ENCODE results near the gene LRRN2. TPM values are rescaled to one million over a fixed set of nuclear protein-coding genes. Genes with fewer than 3 reads are reported as not detected.

LRRN2 gene
- total RNA-seq, 1 experiment from 2014 or later, result not detected

DNA sequence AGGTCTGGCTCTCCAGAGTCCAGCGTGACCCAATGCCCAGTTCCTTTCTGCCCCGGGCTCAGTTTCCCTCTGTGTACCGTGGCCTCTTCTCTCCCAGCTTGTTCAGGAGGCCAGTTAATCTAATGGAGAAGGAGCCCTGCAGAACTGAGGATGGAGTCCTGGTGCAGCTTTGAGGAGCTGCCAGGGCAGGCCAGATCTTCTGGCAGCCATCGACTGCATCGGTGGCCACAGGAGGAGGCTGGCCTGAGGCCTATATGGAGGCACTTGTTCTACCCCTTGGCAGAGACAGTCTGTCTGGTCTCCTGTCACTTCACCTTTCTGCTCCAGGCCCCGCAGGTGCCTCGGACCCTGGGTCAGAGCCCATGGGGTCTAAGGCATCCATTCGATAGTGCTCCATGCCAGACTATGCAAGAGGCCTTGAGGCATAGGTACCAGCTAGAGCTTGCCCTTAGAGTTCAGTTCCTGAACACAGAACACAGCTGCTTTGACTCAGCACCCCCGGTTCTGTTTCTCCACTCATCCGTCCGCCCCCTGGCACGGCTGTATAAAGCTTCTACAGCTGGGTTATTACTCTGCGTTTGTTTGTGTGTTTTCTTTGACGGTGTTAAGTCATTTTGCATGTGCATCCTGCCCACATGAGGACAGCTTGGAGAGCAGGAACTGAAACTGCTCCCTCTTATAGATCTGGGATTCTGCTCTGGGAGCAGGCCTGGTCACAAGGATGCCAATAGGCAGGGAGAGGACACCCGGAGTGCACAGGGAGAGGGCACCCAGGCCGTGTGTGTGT is 18.5 kb upstream of the LRRN2 start:
- H3K4me3 Mint-ChIP-seq (ENCODE audit: unreplicated experiment), result no peak overlapping the region

GRCh38 chr1:204703268-204703664 is 17.7 kb upstream of the LRRN2 start:
- H3K4me1 ChIP-seq, result no peaks in the 10 kb centered on the region
- intact Hi-C loops (cut with micrococcal nuclease; ENCODE audit: unreplicated experiment), result no loop called here
- H3K27me3 Mint-ChIP-seq (ENCODE audit: insufficient read depth, unreplicated experiment), result no peaks in the 10 kb centered on the region
- TF ChIP-seq, protein P1, sequence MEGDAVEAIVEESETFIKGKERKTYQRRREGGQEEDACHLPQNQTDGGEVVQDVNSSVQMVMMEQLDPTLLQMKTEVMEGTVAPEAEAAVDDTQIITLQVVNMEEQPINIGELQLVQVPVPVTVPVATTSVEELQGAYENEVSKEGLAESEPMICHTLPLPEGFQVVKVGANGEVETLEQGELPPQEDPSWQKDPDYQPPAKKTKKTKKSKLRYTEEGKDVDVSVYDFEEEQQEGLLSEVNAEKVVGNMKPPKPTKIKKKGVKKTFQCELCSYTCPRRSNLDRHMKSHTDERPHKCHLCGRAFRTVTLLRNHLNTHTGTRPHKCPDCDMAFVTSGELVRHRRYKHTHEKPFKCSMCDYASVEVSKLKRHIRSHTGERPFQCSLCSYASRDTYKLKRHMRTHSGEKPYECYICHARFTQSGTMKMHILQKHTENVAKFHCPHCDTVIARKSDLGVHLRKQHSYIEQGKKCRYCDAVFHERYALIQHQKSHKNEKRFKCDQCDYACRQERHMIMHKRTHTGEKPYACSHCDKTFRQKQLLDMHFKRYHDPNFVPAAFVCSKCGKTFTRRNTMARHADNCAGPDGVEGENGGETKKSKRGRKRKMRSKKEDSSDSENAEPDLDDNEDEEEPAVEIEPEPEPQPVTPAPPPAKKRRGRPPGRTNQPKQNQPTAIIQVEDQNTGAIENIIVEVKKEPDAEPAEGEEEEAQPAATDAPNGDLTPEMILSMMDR (IDR thresholded peaks at IDR 0.05; ENCODE audit: insufficient read depth in 1 of 2, low read depth in 1 of 2, low read length in 1 of 2, severe bottlenecking in 1 of 2, unreplicated experiment in 1 of 2), result no peak
- no peaks in the 10 kb centered on the region for H3K9me3 Mint-ChIP-seq (ENCODE audit: unreplicated experiment)
- no peaks in the 10 kb centered on the region for H3K36me3 Mint-ChIP-seq (ENCODE audit: insufficient read depth, unreplicated experiment)
- BruUV-seq (replicated peaks), result no TSS peak
- H3K4me3 ChIP-seq (ENCODE audit: low read depth, low read length), result no peak overlapping the region
- no peaks in the 10 kb centered on the region for H3K36me3 ChIP-seq (ENCODE audit: control insufficient read depth, insufficient read depth, low read length)
- H3K27ac Mint-ChIP-seq (ENCODE audit: unreplicated experiment), result no peak overlapping the region
- ChIA-PET CTCF (no interaction called here), POLR2A (no interaction called here)
- H3K4me1 Mint-ChIP-seq (ENCODE audit: low read depth, unreplicated experiment), result no peaks in the 10 kb centered on the region
- DNase-seq, result no peak
- no peaks in the 10 kb centered on the region for H3K27me3 ChIP-seq (replicated peaks; ENCODE audit: control insufficient read depth, insufficient read depth, low read length)
- H3K9me3 ChIP-seq, result no peaks in the 10 kb centered on the region
- no peak overlapping the region for H3K4me3 Mint-ChIP-seq (ENCODE audit: unreplicated experiment)

More for the DNA sequence above, 18.5 kb upstream of the LRRN2 start:
- ChIA-PET POLR2A (no interaction called here), CTCF (no interaction called here)
- no TSS peak for BruUV-seq (replicated peaks)
- Histone ChIP-seq H3K9me3 (no peaks in the 10 kb centered on the region), H3K27me3 (replicated peaks; ENCODE audit: control insufficient read depth, insufficient read depth, low read length) (no peaks in the 10 kb centered on the region), H3K4me1 (no peaks in the 10 kb centered on the region), H3K36me3 (ENCODE audit: control insufficient read depth, insufficient read depth, low read length) (no peaks in the 10 kb centered on the region), H3K4me3 (ENCODE audit: low read depth, low read length) (no peak overlapping the region)
- H3K36me3 Mint-ChIP-seq (ENCODE audit: insufficient read depth, unreplicated experiment), result no peaks in the 10 kb centered on the region
- H3K27ac Mint-ChIP-seq (ENCODE audit: unreplicated experiment), result no peak overlapping the region
- no peak for DNase-seq
- no peaks in the 10 kb centered on the region for H3K4me1 Mint-ChIP-seq (ENCODE audit: low read depth, unreplicated experiment)
- TF ChIP-seq, protein P1 (IDR thresholded peaks at IDR 0.05; ENCODE audit: insufficient read depth in 1 of 2, low read depth in 1 of 2, low read length in 1 of 2, severe bottlenecking in 1 of 2, unreplicated experiment in 1 of 2), result no peak
- no peaks in the 10 kb centered on the region for H3K27me3 Mint-ChIP-seq (ENCODE audit: insufficient read depth, unreplicated experiment)
- H3K9me3 Mint-ChIP-seq (ENCODE audit: unreplicated experiment), result no peaks in the 10 kb centered on the region
- intact Hi-C loops (cut with micrococcal nuclease; ENCODE audit: unreplicated experiment), result no loop called here

- no peaks in the 10 kb centered on the region for H3K27me3 Mint-ChIP-seq (ENCODE audit: insufficient read depth, unreplicated experiment)
- intact Hi-C loops (cut with micrococcal nuclease; ENCODE audit: unreplicated experiment), result no loop called here
Measured at GRCh38 chr1:204702552-204703267, 17.2 kb upstream of the LRRN2 start.

More at GRCh38 chr1:204702552-204703267, 17.2 kb upstream of the LRRN2 start:
- H3K4me3 ChIP-seq (ENCODE audit: low read depth, low read length), result no peak overlapping the region
- H3K36me3 ChIP-seq (ENCODE audit: control insufficient read depth, insufficient read depth, low read length), result no peaks in the 10 kb centered on the region
- H3K4me1 Mint-ChIP-seq (ENCODE audit: low read depth, unreplicated experiment), result no peaks in the 10 kb centered on the region
- H3K9me3 ChIP-seq, result no peaks in the 10 kb centered on the region
- TF ChIP-seq, protein P1 (IDR thresholded peaks at IDR 0.05; ENCODE audit: insufficient read depth in 1 of 2, low read depth in 1 of 2, low read length in 1 of 2, severe bottlenecking in 1 of 2, unreplicated experiment in 1 of 2), result no peak
- no peaks in the 10 kb centered on the region for H3K27me3 ChIP-seq (replicated peaks; ENCODE audit: control insufficient read depth, insufficient read depth, low read length)
- DNase-seq, result no peak
- no TSS peak for BruUV-seq (replicated peaks)
- H3K4me3 Mint-ChIP-seq (ENCODE audit: unreplicated experiment), result no peak overlapping the region
- POLR2A ChIA-PET, result no interaction called here
- H3K9me3 Mint-ChIP-seq (ENCODE audit: unreplicated experiment), result no peaks in the 10 kb centered on the region
- no peaks in the 10 kb centered on the region for H3K4me1 ChIP-seq
- no peaks in the 10 kb centered on the region for H3K36me3 Mint-ChIP-seq (ENCODE audit: insufficient read depth, unreplicated experiment)
- H3K27ac Mint-ChIP-seq (ENCODE audit: unreplicated experiment), result no peak overlapping the region
- CTCF ChIA-PET, result interaction anchor here (0.6 kb wide), 1 partner anchor 187 kb away, joined by 3 read pairs; the partner anchor contains the start of gene MDM4

All from Caco-2 (cell line).